ENCODE measurements around the gene KBTBD13. TPM values are rescaled to one million over a fixed set of nuclear protein-coding genes. Genes with fewer than 3 reads are reported as not detected.
A peak's percentile ranks its signal among the peaks of the same experiment; 100 is the strongest.

Gene KBTBD13
- 1 to 10 TPM; 2.4 to 3.4 TPM for total RNA-seq
- polyA plus RNA-seq (ENCODE audit: insufficient read depth, low read depth, low replicate concordance), result 1.2 TPM
- long read RNA-seq, donor 1, result 0 reads
- long read RNA-seq, donor 2, partial matches to known transcripts, result 0 of 1 reads
- long read RNA-seq, donor 2, other reads (novel, unspliced or antisense), result 0 of 1 reads

GRCh38 chr15:65076486-65077290 lies at the start of gene KBTBD13:
TSS of gene KBTBD13 (plus strand) at chr15:65076746. CDS start at chr15:65076816, 70 bp downstream.
- Histone ChIP-seq H3K27me3 (no peaks in the 10 kb centered on the region), H3K36me3 (ENCODE audit: low read depth, missing control alignments) (no peaks in the 10 kb centered on the region), H3K4me3 (peak within 1 kb of the TSS; percentile 39 to 56), H3K9me3 (no peaks in the 10 kb centered on the region), H3K27ac (peak within 1 kb of the TSS; percentile 53 to 63), H3K4me1 (peaks cover 12% of the 10 kb centered on the region)
- 65 to 84% methylated on average over 14 to 70 of the region's 73 CpGs for WGBS, 2 donors
- DNase-seq, result no peak
- intact Hi-C loops (cut with DNase I; ENCODE audit: low total_unique reads), result no loop called here
- TF ChIP-seq CTCF (IDR thresholded peaks at IDR 0.05) (no peak), POLR2A (IDR thresholded peaks at IDR 0.05) (no peak)

GRCh38 chr15:65026756-65027155 lies 49.8 kb upstream of the KBTBD13 start:
- 90 to 92% methylated on average over 6 of the region's 6 CpGs for WGBS, 2 donors
- H3K4me3 ChIP-seq, result no peak overlapping the region
- no peak for DNase-seq
- TF ChIP-seq CTCF (IDR thresholded peaks at IDR 0.05), result no peak
- no peak for TF ChIP-seq POLR2A (IDR thresholded peaks at IDR 0.05)
- H3K27ac ChIP-seq, result no peak overlapping the region
- no peaks in the 10 kb centered on the region for H3K27me3 ChIP-seq
- H3K36me3 ChIP-seq (ENCODE audit: low read depth, missing control alignments), result no peaks in the 10 kb centered on the region
- peaks cover 4% of the 10 kb centered on the region for H3K4me1 ChIP-seq
- intact Hi-C loops (cut with DNase I; ENCODE audit: low total_unique reads), result no loop called here
- H3K9me3 ChIP-seq, result no peaks in the 10 kb centered on the region

GRCh38 chr15:65027593-65027992 lies 49.0 kb upstream of the KBTBD13 start:
- Histone ChIP-seq H3K4me3 (no peak overlapping the region), H3K27ac (no peak overlapping the region), H3K9me3 (no peaks in the 10 kb centered on the region), H3K36me3 (ENCODE audit: low read depth, missing control alignments) (no peaks in the 10 kb centered on the region), H3K27me3 (no peaks in the 10 kb centered on the region), H3K4me1 (peaks cover 4% of the 10 kb centered on the region)
- intact Hi-C loops (cut with DNase I; ENCODE audit: low total_unique reads), result no loop called here
- 63 to 81% methylated on average over 1 of the region's 1 CpG for WGBS, 2 donors
- no peak for DNase-seq
- TF ChIP-seq POLR2A (IDR thresholded peaks at IDR 0.05) (no peak), CTCF (IDR thresholded peaks at IDR 0.05) (no peak)

- no peak overlapping the region for H3K27ac ChIP-seq
- peaks cover 4% of the 10 kb centered on the region for H3K4me1 ChIP-seq
- 42 to 49% methylated on average over 10 of the region's 10 CpGs for WGBS, 2 donors
- intact Hi-C loops (cut with DNase I; ENCODE audit: low total_unique reads), result no loop called here
- DNase-seq, result no peak
- H3K36me3 ChIP-seq (ENCODE audit: low read depth, missing control alignments), result no peaks in the 10 kb centered on the region
- TF ChIP-seq POLR2A (IDR thresholded peaks at IDR 0.05) (no peak), CTCF (IDR thresholded peaks at IDR 0.05) (no peak)
- H3K27me3 ChIP-seq, result no peaks in the 10 kb centered on the region
- H3K4me3 ChIP-seq, result peak overlapping the region; percentile 90 to 96
- no peaks in the 10 kb centered on the region for H3K9me3 ChIP-seq
Measured at GRCh38 chr15:65028338-65028737, 48.2 kb upstream of the KBTBD13 start.

All from testis (tissue), 5 donors.